ENCODE data around the gene C9orf85.

DNA sequence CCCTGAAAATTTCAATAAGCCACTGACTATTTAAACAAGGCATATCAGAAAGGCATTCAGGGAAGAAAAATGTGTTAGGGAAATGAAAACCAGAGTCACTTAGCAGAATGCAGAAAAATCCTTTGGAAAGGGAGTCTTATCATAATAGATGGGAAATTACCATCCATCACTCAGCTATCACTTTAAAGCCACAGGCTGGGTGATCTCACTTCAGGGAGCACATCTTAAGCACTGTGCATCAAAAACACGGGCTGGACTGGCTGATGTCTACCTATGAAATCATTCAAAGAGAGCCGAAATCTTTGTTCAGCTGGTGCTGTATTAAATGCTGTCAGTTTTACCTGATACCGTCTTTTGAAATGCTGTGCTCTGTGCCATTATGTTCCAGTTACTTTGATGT, 75.5 kb downstream of the C9orf85 start:
- TF ChIP-seq, protein P1, sequence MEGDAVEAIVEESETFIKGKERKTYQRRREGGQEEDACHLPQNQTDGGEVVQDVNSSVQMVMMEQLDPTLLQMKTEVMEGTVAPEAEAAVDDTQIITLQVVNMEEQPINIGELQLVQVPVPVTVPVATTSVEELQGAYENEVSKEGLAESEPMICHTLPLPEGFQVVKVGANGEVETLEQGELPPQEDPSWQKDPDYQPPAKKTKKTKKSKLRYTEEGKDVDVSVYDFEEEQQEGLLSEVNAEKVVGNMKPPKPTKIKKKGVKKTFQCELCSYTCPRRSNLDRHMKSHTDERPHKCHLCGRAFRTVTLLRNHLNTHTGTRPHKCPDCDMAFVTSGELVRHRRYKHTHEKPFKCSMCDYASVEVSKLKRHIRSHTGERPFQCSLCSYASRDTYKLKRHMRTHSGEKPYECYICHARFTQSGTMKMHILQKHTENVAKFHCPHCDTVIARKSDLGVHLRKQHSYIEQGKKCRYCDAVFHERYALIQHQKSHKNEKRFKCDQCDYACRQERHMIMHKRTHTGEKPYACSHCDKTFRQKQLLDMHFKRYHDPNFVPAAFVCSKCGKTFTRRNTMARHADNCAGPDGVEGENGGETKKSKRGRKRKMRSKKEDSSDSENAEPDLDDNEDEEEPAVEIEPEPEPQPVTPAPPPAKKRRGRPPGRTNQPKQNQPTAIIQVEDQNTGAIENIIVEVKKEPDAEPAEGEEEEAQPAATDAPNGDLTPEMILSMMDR (IDR thresholded peaks at IDR 0.05; ENCODE audit: poor library complexity, severe bottlenecking), result no peak
- TF ChIP-seq MXI1 (conservative IDR thresholded peaks at IDR 0.05; ENCODE audit: poor library complexity, severe bottlenecking) (no peak), POLR2AphosphoS5 (IDR thresholded peaks at IDR 0.05) (no peak), RAD21 (conservative IDR thresholded peaks at IDR 0.05) (no peak), EZH2 (IDR thresholded peaks at IDR 0.05; ENCODE audit: borderline replicate concordance, insufficient read depth, low read length, poor library complexity, severe bottlenecking) (no peak), EP300 (conservative IDR thresholded peaks at IDR 0.05; ENCODE audit: poor library complexity, severe bottlenecking) (peak; percentile 11), TAF1 (IDR thresholded peaks at IDR 0.05; ENCODE audit: low read depth) (no peak)
- TF ChIP-seq, protein P2, sequence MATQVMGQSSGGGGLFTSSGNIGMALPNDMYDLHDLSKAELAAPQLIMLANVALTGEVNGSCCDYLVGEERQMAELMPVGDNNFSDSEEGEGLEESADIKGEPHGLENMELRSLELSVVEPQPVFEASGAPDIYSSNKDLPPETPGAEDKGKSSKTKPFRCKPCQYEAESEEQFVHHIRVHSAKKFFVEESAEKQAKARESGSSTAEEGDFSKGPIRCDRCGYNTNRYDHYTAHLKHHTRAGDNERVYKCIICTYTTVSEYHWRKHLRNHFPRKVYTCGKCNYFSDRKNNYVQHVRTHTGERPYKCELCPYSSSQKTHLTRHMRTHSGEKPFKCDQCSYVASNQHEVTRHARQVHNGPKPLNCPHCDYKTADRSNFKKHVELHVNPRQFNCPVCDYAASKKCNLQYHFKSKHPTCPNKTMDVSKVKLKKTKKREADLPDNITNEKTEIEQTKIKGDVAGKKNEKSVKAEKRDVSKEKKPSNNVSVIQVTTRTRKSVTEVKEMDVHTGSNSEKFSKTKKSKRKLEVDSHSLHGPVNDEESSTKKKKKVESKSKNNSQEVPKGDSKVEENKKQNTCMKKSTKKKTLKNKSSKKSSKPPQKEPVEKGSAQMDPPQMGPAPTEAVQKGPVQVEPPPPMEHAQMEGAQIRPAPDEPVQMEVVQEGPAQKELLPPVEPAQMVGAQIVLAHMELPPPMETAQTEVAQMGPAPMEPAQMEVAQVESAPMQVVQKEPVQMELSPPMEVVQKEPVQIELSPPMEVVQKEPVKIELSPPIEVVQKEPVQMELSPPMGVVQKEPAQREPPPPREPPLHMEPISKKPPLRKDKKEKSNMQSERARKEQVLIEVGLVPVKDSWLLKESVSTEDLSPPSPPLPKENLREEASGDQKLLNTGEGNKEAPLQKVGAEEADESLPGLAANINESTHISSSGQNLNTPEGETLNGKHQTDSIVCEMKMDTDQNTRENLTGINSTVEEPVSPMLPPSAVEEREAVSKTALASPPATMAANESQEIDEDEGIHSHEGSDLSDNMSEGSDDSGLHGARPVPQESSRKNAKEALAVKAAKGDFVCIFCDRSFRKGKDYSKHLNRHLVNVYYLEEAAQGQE (IDR thresholded peaks at IDR 0.05; ENCODE audit: borderline replicate concordance), result peak; percentile 26

Data from neural cell (in vitro differentiated cells).